Cardiac fibroblast (primary cell): ENCODE measurements around the gene ATP10A.

Source experiments
- DNase-seq, 2 donors: peaks; one replicate each; pipeline versions ENCODE4 v3.0.0 to v3.0.0-alpha.2; 2010; ENCODE audit warnings: low read depth in 2 of 2
- H3K4me3 ChIP-seq, 2 donors: replicated peaks in 1 of 2; 1 replicate in 1 of 2; 2 replicates in 1 of 2; pipeline ENCODE4 v1.5.1; 2011; ENCODE audit warnings: low read depth in 2 of 2, low read length in 2 of 2, mild to moderate bottlenecking in 2 of 2, moderate library complexity in 1 of 2
- TF ChIP-seq, protein P1 (sequence below): IDR thresholded peaks from one replicate; pipeline ENCODE4 v1.5.1; 2011; ENCODE audit warnings: low read depth, mild to moderate bottlenecking, low read length, inconsistent platforms

ATP10A gene

DNA sequence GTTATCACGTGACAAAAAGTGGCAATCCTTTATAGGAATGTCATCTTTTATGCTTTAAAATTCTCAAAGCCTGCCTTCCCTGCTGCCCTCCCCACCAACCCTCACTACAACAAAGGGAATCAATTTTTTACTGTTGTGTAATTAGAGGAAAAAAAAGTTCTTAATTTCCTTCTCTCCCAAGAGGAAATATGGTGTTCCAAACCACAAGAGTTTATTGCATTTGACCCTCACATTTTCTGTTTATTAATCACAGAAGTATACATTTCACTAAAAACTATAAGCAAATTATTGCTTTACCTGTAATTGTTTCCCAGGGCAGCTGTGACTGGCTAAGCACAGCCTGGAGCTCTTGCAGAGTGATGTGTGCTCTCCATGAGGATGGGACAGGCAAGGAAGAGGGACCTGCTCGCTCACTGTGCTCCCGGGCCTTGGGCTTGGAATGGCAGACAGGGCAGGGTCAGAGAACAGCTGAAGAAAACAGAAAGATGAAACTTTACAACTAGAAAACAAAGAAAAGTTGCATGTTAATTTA lies 31.3 kb upstream of the ATP10A start:
- TF ChIP-seq, protein P1, sequence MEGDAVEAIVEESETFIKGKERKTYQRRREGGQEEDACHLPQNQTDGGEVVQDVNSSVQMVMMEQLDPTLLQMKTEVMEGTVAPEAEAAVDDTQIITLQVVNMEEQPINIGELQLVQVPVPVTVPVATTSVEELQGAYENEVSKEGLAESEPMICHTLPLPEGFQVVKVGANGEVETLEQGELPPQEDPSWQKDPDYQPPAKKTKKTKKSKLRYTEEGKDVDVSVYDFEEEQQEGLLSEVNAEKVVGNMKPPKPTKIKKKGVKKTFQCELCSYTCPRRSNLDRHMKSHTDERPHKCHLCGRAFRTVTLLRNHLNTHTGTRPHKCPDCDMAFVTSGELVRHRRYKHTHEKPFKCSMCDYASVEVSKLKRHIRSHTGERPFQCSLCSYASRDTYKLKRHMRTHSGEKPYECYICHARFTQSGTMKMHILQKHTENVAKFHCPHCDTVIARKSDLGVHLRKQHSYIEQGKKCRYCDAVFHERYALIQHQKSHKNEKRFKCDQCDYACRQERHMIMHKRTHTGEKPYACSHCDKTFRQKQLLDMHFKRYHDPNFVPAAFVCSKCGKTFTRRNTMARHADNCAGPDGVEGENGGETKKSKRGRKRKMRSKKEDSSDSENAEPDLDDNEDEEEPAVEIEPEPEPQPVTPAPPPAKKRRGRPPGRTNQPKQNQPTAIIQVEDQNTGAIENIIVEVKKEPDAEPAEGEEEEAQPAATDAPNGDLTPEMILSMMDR, result no peak
- no peak overlapping the region for H3K4me3 ChIP-seq
- no peak for DNase-seq

DNA sequence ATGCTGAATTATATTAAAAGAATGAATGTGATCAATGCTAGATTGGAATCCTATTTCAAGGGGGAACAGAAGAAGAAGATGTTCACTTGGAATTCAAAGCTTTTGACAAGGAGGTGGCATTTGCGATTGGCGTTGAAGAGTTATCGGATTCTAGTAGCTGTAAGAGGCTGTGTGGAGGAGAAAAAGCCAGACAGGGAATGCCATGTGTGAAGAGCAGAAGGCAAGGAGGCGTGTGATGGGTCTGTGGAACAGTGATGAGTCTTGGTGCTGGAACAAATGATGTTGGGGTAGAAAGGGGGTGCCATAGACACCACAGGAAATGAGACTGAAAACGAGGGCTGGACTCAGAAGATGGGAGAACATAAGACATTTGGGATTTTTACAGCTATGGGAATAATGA lies 30.5 kb upstream of the ATP10A start:
- H3K4me3 ChIP-seq, result no peak overlapping the region
- no peak for DNase-seq
- TF ChIP-seq, protein P1, result no peak

DNA sequence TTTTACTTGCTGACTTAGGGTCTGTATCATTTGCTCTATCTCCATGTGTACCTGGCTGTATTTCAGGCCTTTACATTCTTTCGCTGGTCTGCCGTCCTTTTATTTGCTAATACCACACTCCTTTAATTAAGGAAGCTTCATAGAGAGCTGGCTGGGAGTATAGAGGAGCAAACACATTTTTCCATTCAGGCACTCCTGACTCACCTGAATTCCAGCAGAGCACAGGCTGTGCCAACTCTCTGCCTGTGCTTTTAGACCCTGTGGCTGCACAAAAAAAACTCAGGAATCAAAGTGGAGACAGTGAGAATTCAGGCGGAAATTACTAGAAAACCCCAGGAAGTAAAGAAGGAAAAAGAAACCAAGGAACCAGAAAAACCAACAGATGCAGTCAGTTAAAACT lies 29.0 kb upstream of the ATP10A start:
- DNase-seq, result peak in 1 of 2 donors; percentile 15
- TF ChIP-seq, protein P1, result no peak
- H3K4me3 ChIP-seq, result no peak overlapping the region

DNA sequence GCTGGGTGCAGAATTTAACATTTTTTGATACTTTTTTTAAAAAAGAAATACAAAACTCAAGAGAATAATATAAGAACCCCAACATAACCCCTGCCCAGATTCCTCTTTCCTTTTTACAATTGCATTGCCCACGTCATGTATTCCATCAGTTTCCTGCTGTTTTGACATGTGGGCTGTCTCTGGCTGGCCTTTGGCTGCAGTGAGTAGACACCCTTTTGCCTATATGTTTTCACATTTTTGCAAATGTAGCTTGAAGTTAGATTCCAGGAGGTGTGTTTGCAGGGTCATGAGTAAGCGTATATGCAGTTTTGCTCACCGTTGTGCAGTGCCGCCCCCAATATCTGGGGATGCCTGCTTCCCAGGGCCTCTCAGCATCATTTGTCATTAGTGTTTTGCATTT lies 28.0 kb upstream of the ATP10A start:
- no peak for DNase-seq
- TF ChIP-seq, protein P1, result no peak
- no peak overlapping the region for H3K4me3 ChIP-seq

- TF ChIP-seq, protein P1, result no peak
- DNase-seq, result no peak
- no peak overlapping the region for H3K4me3 ChIP-seq
Measured at GRCh38 chr15:25890529-25890928, 27.4 kb upstream of the ATP10A start.

DNA sequence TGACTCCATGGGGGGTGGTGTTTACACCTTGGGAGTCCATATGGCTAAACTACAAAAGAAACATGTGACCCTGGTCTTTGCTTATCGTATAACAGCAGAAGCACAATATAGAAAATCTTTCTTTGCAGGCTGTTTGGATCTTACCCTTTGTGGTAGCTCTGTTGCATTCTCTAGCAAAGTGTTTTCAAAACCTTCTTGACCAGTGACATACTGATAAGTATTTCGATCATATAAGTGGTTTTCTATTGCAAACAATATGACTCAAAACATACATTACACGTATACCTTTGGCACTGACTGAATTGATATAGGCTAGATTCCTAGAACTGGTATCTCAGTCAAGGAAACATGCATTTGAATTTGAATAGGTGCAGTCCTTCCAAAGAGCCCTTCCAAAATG lies 24.7 kb upstream of the ATP10A start:
- no peak overlapping the region for H3K4me3 ChIP-seq
- DNase-seq, result no peak
- TF ChIP-seq, protein P1, result no peak

- H3K4me3 ChIP-seq, result no peak overlapping the region
- peak in 1 of 2 donors; percentile 63 for DNase-seq
- TF ChIP-seq, protein P1, result no peak
Measured at GRCh38 chr15:25886498-25887140, 23.5 kb upstream of the ATP10A start.
